GM19193 (cell line): ENCODE data around the gene ITPR3.

Experiments
- POLR2A ChIP-seq: IDR thresholded peaks from 4 replicates; pipeline ENCODE4 v1.6.1; 2011; ENCODE audit not compliant: insufficient read depth, insufficient read length; ENCODE audit errors: extremely low read depth

ITPR3 gene

DNA sequence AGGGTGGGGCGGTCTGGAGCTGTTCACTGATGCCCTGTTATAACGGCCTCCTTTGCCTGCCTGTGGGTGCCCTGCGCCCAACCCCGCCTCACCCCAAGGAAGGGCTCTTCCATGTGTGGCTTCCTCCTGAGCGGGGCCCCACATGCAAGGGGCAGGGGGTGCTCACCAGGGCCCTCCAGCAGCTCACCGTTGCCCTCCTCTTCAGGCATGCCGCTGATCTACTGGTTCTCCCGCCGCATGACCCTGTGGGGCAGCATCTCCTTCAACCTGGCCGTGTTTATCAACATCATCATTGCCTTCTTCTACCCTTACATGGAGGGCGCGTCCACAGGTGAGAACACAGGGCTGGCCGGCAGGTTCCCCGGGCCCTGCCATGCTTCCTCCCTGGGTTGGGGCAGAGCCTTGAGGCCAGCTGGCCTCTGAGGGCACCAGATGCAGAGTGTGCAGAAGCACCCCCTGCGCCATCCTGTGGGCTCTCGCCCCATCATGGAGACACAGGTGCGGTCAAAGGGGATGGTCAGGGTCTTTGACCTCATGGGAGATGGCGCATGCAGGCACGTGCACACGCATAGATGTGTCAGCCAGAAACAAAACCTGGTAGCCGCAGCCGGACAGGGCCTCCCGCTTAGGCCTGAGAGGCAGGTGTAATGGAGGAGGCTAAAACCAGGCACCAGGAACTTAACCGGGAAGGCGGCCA is 67.5 kb downstream of the ITPR3 start:
- no peak for TF ChIP-seq POLR2A

DNA sequence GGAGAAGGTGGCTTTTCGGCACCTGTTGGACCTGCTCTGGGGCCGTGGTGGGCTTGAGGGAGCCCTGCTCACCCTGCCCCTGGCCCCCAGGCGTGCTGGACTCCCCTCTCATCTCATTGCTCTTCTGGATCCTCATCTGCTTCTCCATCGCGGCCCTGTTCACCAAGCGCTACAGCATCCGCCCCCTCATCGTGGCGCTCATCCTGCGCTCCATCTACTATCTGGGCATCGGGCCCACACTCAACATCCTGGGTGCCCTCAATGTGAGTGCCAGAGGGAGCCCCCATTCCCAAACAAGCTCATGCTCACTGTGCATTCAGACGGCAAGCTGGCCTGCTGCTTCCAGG is 68.0 kb downstream of the ITPR3 start:
- TF ChIP-seq POLR2A = no peak

DNA sequence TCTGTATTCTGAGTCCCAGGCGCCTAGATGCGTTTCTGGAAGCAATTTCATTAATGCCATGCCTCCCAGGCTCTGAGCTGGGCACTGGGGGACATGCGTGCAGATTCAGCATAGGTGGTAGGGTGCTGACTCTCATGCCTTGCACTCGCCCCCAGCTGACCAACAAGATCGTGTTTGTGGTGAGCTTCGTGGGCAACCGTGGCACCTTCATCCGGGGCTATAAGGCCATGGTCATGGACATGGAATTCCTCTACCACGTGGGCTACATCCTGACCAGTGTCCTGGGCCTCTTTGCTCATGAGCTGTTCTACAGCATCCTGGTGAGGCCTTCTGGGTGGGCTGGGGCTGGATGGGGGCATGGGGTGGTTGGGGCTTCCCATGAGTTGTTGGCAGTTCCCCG is 68.8 kb downstream of the ITPR3 start:
- TF ChIP-seq POLR2A = no peak

DNA sequence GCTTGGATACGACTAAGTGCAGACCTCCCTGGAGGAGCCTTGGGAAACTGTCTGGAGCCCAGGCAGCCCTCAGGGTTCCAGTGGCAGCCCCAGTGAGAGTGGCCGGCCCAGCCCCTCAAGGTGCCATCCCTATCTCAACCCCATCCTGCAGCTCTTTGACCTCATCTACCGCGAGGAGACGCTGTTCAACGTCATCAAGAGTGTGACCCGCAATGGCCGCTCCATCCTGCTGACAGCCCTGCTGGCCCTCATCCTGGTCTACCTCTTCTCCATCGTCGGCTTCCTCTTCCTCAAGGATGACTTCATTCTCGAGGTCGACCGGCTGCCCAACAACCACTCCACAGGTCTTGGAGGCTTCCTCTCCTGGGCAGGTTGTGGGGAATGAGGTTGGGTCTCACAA is 69.6 kb downstream of the ITPR3 start:
- no peak for TF ChIP-seq POLR2A

DNA sequence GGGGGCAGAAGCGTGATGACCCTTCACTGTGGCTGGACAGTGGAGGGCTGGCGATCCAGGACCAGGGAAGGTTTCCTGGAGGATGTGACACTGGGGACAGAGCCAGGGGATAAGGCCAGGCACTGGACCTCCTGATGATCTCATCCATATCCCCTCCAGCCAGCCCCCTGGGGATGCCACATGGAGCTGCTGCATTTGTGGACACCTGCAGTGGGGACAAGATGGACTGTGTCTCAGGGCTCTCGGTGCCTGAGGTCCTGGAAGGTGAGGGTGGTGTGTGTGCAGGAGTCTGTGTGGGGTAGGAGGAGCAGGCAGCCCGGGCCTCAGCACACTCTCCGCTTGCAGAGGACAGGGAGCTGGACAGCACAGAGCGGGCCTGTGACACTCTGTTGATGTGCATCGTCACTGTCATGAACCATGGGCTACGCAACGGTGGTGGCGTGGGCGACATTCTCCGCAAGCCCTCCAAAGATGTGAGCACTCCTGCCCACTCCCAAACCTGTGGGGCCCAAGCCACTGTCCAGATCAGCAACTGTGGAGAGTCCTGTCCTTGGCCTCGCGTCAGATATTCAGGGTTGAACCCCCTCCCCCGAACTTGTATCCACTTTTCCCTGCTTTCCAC is 70.4 kb downstream of the ITPR3 start:
- no peak for TF ChIP-seq POLR2A

DNA sequence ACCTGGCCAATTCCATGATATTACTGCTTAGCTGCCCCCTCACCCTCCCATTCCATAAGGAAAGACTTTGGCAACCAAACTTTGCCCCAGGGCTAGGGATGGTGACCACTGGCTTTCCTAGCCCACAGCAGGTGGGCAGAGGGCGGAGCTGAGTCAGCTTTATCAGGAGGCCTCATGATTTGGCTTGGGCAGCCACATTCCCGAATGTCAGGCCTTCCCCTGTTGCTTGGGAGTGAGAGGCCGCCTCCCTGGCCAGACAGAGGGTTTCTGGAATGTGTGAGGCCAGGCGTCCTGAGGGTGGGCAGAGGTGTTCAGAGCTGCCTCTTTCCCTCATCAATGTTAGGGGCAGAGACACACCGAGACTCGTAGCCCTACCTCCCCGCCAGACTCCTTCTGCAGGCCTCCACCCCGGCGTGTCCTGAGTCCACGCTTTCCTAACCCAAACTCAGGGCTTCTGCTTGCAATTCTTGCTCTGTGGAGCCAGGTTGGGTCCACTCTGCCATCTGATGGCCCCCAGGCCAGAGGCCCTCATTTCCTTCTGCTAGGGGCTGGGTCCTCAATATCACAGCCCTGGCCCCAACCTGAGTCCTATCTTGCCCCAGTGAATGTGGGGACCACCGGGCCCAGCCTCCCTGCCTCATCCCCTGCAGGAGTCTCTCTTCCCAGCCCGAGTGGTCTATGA is 71.1 kb downstream of the ITPR3 start:
- no peak for TF ChIP-seq POLR2A

DNA sequence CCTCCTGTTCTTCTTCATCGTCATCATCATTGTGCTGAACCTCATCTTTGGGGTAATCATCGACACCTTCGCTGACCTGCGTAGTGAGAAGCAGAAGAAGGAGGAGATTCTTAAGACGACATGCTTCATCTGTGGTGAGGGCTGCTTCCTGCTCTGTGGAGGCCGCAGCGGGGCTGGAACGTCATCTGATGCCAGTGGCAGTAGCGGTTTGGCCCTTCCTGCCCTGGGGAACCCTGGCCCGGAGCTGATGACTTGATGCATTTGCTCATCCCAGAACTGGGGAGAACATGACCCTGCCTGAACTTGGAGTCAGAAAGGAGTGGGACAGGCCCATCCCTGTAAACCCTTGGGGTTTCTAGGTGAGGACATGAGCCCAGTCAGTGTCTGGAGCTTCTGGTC is 71.6 kb downstream of the ITPR3 start:
- TF ChIP-seq POLR2A = no peak

DNA sequence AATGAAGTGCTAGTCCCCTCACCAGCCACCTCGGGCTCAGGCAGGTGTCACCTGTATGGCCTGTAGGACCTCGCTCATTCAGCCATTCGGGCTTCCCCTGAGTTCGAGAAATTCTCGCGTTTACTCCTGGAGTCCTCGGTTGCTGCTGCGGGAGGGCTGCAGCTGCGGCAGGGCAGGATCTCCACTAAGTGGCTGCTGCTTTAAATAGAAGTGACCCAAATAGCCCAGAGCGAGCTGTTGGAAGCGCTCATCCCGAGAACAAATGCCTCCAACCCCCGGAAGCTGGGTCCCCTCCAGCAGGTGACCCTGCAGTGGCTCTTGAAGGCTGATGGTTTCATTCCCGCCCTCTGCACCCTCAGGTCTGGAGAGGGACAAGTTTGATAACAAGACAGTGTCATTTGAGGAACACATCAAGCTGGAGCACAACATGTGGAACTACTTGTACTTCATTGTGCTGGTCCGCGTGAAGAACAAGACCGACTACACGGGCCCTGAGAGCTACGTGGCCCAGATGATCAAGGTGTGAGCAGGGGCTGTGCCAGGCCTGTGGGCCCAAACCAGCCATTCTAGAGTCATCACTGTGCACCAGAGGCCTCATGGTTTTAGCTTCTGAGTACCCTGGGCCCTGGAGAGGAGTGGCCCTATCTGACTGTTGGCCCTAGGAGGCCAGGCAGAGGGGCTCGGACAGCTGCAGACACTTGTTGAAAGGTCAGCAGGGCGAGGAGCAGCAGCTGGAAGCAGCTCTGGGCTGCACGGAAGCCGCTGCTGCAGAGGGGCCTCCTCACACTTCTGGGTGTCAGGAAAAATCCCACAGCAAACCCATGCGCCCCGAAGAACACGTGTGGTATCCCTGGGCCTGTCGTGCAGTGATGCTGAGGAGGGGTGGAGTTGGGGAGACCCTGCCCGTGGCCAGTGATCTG is 72.3 kb downstream of the ITPR3 start:
- TF ChIP-seq POLR2A = no peak

DNA sequence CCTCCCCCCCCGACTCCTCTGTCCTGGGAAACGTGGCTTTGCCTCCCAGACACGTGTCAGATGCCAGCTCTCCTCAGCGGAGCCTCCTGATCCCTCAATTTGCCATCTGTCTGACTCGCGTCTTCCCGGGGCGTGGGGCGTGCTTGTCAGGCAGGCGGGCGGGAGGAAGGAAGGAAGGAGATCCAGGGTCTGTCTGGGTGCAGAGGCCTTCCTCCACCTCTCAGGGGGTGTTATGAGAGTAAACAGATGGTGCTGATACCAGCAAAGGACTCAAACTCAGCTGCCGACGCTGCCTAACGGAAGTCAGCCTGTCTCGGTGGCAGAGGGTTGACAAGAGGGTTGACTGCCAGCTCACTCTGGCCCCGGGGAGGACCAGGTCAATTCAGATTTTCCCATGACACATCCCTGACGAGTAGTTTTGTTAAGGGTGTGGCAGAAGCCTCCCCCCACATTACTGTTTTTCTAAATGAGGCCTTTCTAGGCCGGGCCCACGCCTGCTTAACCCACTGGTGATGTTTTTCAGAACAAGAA is 73.3 kb downstream of the ITPR3 start:
- no peak for TF ChIP-seq POLR2A

DNA sequence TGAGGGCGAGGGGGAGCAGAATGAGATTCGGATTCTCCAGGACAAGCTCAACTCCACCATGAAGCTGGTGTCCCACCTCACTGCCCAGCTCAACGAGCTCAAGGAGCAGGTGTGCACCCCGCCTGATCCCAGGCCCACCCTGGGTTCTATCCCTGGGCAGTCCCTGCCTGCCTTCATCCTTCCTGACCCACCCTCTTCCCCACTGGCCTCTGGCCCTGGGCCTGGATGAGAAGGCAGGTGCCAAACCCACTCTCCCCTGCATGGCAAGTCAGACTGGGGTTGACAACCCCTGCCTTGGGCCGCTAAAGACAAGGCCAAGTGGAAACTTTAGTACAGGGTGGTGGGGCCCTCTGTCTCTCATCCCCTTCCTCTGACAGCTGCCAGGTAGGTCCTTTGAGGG is 73.9 kb downstream of the ITPR3 start:
- TF ChIP-seq POLR2A = no peak

DNA sequence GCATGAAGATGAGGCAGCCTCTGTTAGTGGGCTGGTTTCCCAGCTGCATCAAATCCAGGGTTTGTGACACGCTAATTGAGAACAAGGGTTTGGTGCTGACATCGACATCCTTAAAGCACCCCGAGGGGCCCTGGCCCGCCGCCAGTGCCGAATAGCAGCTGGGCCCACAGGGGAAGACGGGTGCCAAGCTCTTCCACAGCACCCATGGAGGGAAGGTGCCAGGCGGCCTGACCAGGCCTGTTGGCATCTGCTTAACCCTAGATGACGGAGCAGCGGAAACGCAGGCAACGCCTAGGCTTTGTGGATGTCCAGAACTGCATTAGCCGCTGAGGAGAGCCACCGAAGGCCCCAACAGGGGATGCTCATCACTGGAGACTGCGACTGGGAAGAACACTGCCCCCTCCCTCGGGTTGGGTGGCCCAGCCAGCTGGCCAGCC is 74.3 kb downstream of the ITPR3 start:
- no peak for TF ChIP-seq POLR2A

DNA sequence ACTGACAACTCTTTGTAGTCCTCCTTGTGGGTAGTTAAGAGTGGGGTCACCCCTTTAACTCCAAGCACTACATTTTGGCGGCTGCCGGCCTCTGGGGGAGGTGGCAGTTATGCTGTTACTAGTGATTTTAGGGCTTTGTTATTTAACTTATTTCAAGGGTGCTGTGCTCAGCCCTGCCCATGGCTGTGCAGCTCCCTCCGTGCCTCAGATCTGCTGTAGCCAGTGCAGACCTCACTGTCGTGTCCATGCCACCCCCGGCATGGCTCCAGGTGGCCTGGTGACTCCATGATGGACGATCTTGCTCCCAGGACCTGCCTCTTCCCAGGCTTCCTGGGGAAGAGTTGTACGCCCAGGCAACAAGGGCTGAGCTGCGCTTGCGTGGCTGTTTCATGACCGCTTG is 75.0 kb downstream of the ITPR3 start:
- TF ChIP-seq POLR2A = no peak

DNA sequence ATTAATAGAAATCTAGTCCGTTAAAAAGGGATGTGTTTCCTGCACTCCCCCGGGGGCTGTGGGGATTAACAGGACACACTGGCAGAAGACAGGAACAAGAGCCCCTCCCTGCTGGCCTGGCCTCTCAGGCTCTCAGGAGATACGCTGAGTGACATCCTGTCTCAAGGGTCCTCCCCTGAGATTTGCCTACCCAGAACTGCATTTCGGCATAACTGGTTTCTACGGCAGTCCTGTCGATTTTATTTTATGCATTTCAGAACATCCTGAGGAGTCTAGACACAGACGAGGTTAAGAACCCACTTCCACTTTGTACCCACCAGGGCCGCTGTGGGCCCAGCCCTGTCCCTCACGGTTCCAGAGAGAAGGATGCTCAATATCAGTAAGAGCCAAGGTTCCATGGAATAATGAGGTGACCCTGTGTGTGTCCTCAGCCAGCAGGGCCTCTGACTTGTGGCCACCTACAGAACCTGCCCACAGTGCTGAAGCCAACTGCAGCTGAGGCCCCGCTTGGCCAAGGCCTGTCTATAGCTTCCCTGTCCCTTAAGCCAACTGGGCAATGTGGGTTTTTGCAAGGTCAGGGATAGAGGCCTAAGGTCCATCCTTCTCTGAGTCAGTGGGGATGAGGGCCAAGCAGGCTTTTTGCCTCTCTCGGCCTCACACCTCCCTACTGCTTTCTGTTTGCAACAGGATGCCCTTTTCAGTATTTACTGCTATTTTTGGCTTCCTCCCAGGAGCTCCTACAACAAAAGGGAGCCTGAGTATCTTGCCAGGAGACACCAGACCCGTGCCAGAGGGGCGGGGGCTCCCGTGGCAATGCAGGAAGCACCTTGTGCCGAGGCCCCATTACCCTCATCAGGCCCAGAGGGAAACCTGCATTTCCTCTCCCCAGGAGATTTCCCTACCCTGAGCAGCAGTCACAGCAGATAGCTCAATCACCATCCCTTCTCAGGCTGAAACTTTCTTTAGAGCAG is 75.7 kb downstream of the ITPR3 start:
- no peak for TF ChIP-seq POLR2A

DNA sequence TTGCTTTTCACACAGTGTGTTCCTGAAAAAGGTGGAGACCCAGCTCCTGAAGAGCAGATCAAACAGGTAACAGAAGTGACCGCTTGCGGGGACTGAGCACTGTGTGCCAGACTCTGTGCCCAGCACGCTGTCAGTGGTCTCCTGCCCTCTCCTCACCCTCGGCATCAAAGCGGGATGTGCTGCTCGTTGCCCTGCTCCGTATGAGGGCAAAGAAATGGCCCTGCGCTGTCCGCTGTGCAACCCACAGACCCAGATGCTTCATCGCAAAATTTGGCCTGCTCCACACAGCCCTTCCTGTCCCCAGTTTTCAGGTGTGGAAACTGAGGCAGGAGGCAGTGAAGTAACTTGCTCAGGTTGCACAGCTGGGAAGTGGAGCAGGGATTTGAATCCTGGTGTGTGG is 76.7 kb downstream of the ITPR3 start:
- no peak for TF ChIP-seq POLR2A
